Ovary (tissue), 3 donors: Measurements from ENCODE around the gene RND2.

Source experiments
- POLR2A ChIP-seq: fragments of 450-650 bp; IDR thresholded peaks from one replicate; pipeline ENCODE4 v1.6.1; 2017; ENCODE audit warnings: antibody characterized with exemption, mild to moderate bottlenecking, moderate library complexity
- TF ChIP-seq, protein P1 (sequence below), 3 donors: fragments of 450-650 bp in 2 of 3; fragments of 200-600 bp in 1 of 3; IDR thresholded peaks; one replicate each; pipeline versions ENCODE4 v1.5.1 to v1.8.0; 2016 to 2022; ENCODE audit warnings: antibody characterized with exemption in 3 of 3, mild to moderate bottlenecking in 1 of 3
- donor health status: DM: no; HTN: no; CAD: no.

DNA sequence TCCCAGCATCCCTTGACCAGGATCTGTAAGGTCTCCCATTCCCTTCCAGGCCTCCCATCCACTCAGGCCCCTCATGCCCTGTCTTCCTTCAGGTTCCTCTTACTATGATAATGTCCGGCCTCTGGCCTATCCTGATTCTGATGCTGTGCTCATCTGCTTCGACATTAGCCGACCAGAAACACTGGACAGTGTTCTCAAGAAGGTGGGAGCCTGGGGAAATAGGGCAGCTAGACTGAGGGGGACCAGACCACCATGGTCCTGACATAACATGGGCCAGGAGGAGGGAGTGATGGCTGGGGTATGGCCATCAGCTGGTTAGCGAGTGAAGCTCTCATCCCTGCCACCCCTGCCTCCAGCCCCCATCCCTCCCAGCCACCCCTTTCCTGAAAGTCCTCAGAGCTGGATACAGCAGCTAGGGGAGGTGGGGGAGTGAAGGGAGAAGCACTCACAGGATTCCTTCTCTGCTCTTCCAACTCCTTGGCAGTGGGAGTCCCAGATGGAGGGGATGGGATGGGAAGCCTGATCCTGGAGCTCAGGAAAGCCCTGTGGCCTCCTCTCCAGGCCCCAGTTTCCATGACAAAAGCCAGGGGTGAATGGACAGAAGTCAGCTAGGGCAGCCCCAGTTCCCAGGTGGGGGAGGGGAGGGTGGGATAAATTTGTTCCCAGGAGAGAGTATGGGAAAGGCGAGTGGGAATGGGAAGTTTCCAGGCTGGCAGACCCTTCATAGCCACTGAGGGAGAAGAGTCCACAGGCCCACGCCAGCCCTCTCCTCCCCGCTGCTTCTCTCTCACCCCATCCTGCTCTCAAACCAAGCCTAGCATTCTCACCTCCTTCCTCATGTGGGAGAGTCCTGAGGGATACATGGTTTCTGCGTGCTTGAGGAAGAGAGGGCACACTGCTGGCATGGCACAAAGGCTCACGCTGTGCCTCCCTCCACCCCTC is 2.3 kb downstream of the RND2 start:
- TF ChIP-seq, protein P1, sequence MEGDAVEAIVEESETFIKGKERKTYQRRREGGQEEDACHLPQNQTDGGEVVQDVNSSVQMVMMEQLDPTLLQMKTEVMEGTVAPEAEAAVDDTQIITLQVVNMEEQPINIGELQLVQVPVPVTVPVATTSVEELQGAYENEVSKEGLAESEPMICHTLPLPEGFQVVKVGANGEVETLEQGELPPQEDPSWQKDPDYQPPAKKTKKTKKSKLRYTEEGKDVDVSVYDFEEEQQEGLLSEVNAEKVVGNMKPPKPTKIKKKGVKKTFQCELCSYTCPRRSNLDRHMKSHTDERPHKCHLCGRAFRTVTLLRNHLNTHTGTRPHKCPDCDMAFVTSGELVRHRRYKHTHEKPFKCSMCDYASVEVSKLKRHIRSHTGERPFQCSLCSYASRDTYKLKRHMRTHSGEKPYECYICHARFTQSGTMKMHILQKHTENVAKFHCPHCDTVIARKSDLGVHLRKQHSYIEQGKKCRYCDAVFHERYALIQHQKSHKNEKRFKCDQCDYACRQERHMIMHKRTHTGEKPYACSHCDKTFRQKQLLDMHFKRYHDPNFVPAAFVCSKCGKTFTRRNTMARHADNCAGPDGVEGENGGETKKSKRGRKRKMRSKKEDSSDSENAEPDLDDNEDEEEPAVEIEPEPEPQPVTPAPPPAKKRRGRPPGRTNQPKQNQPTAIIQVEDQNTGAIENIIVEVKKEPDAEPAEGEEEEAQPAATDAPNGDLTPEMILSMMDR (IDR thresholded peaks at IDR 0.05): no peak
- no peak for TF ChIP-seq POLR2A
